ENCODE results near the gene PLCB4. TPM values are rescaled to one million over a fixed set of nuclear protein-coding genes. Genes with fewer than 3 reads are reported as not detected.

Gene PLCB4
- total RNA-seq, 2 experiments from 2014 or later = 0.06 TPM; not detected in 1

- Mint-ChIP-seq H3K27me3 (no peaks in the 10 kb centered on the region), H3K36me3 (ENCODE audit: low read depth) (no peaks in the 10 kb centered on the region), H3K4me3 (no peak overlapping the region), H3K27ac (no peak overlapping the region), H3K4me1 (ENCODE audit: low read depth) (no peaks in the 10 kb centered on the region), H3K9me3 (peaks cover 3% of the 10 kb centered on the region)
- intact Hi-C loops (cut with DNase I, micrococcal nuclease) = no loop called here
- ChIA-PET CTCF (no interaction called here), POLR2A (no interaction called here)
- Histone ChIP-seq H3K4me1 (ENCODE audit: insufficient read depth, low read length) (no peaks in the 10 kb centered on the region), H3K36me3 (ENCODE audit: insufficient read depth, low read length) (no peaks in the 10 kb centered on the region), H3K9me3 (ENCODE audit: control insufficient read depth in 1 of 2, insufficient read depth in 1 of 2, low read length in 2 of 2) (peaks cover 4 to 12% of the 10 kb centered on the region in 2 experiments), H3K27ac (ENCODE audit: low read depth in 1 of 2, low read length in 2 of 2) (no peak overlapping the region), H3K27me3 (ENCODE audit: control insufficient read depth in 1 of 2, insufficient read depth in 2 of 2, low read length in 2 of 2) (no peaks in the 10 kb centered on the region), H3K4me3 (ENCODE audit: low read length) (no peak overlapping the region)
- no peak for TF ChIP-seq CTCF (IDR thresholded peaks at IDR 0.05)
- DNase-seq (no peak), ATAC-seq (ENCODE audit: poor library complexity) (no peak)
Observed at GRCh38 chr20:9128568-9128967, 59.7 kb downstream of the PLCB4 start.

- CTCF ChIA-PET = no interaction called here
Observed at GRCh38 chr20:9129756-9130155, 60.9 kb downstream of the PLCB4 start.

GRCh38 chr20:9130521-9130920, 61.6 kb downstream of the PLCB4 start:
- H3K4me1 Mint-ChIP-seq (ENCODE audit: low read depth) = no peaks in the 10 kb centered on the region
- H3K36me3 Mint-ChIP-seq (ENCODE audit: low read depth) = no peaks in the 10 kb centered on the region
- H3K4me1 ChIP-seq (ENCODE audit: insufficient read depth, low read length) = no peaks in the 10 kb centered on the region
- no peaks in the 10 kb centered on the region for H3K27me3 Mint-ChIP-seq
- ChIA-PET POLR2A (no interaction called here), CTCF (no interaction called here)
- intact Hi-C loops (cut with DNase I, micrococcal nuclease) = no loop called here
- DNase-seq (no peak), ATAC-seq (ENCODE audit: poor library complexity) (no peak)
- H3K4me3 Mint-ChIP-seq = no peak overlapping the region
- no peaks in the 10 kb centered on the region for H3K36me3 ChIP-seq (ENCODE audit: insufficient read depth, low read length)
- H3K4me3 ChIP-seq (ENCODE audit: low read length) = no peak overlapping the region
- H3K27ac Mint-ChIP-seq = no peak overlapping the region
- H3K27me3 ChIP-seq (ENCODE audit: control insufficient read depth in 1 of 2, insufficient read depth in 2 of 2, low read length in 2 of 2) = no peaks in the 10 kb centered on the region
- H3K9me3 ChIP-seq (ENCODE audit: control insufficient read depth in 1 of 2, insufficient read depth in 1 of 2, low read length in 2 of 2) = peaks cover 4 to 12% of the 10 kb centered on the region in 2 experiments
- H3K27ac ChIP-seq (ENCODE audit: low read depth in 1 of 2, low read length in 2 of 2) = no peak overlapping the region
- no peak for TF ChIP-seq CTCF (IDR thresholded peaks at IDR 0.05)
- peaks cover 6% of the 10 kb centered on the region for H3K9me3 Mint-ChIP-seq

More at GRCh38 chr20:9129756-9130155, 60.9 kb downstream of the PLCB4 start:
- no peak overlapping the region for H3K27ac Mint-ChIP-seq
- no peak overlapping the region for H3K4me3 Mint-ChIP-seq
- ATAC-seq (ENCODE audit: poor library complexity) (no peak), DNase-seq (no peak)
- Histone ChIP-seq H3K36me3 (ENCODE audit: insufficient read depth, low read length) (no peaks in the 10 kb centered on the region), H3K9me3 (ENCODE audit: control insufficient read depth in 1 of 2, insufficient read depth in 1 of 2, low read length in 2 of 2) (peaks cover 4 to 12% of the 10 kb centered on the region in 2 experiments), H3K4me3 (ENCODE audit: low read length) (no peak overlapping the region), H3K27me3 (ENCODE audit: control insufficient read depth in 1 of 2, insufficient read depth in 2 of 2, low read length in 2 of 2) (no peaks in the 10 kb centered on the region), H3K27ac (ENCODE audit: low read depth in 1 of 2, low read length in 2 of 2) (no peak overlapping the region), H3K4me1 (ENCODE audit: insufficient read depth, low read length) (no peaks in the 10 kb centered on the region)
- peaks cover 6% of the 10 kb centered on the region for H3K9me3 Mint-ChIP-seq
- TF ChIP-seq CTCF (IDR thresholded peaks at IDR 0.05) = no peak
- H3K36me3 Mint-ChIP-seq (ENCODE audit: low read depth) = no peaks in the 10 kb centered on the region
- H3K27me3 Mint-ChIP-seq = no peaks in the 10 kb centered on the region
- intact Hi-C loops (cut with DNase I, micrococcal nuclease) = no loop called here
- H3K4me1 Mint-ChIP-seq (ENCODE audit: low read depth) = no peaks in the 10 kb centered on the region
- POLR2A ChIA-PET = no interaction called here

All from CD4-positive, alpha-beta T cell (primary cell).